HepG2 (cell line): ENCODE results near the gene BCL2L1. TPM values are rescaled to one million over a fixed set of nuclear protein-coding genes. Genes with fewer than 3 reads are reported as not detected.

Experiments
- ATAC-seq: fragments of 200-7000 bp; cut with Tn5 transposase; 3 replicates; pipeline ENCODE4 v1.9.1; 2020; ENCODE audit warnings: mild to moderate bottlenecking, moderate library complexity
- BruUV-seq: library from RNA; stranded (reverse); fragments of 400-500 nt; replicated peaks from 2 replicates; lab custom pipeline; 2021; lab: Mats Ljungman, UMichigan
- CTCF ChIA-PET: fragments of 300-600 bp; formaldehyde crosslinking; extraction: SDS; loops from one replicate; lab custom pipeline; 2021; ENCODE audit warnings: low total read pairs, inconsistent platforms, low intra/inter-chr PET ratio; lab: Yijun Ruan, JAX
- POLR2A ChIA-PET: fragments of 350-600 bp; sonication (Branson Sonifier 250); formaldehyde crosslinking; loops from one replicate; lab custom pipeline; 2020; ENCODE audit warnings: antibody characterized with exemption, inconsistent platforms; lab: Yijun Ruan, JAX
- DNase-seq: peaks from one replicate; pipeline ENCODE4 v3.0.0-alpha.2; 2015; ENCODE audit warnings: low spot score
- FAIRE-seq: peaks from 3 replicates; lab custom pipeline; 2011; peaks lifted over from hg19 to GRCh38; lab: Jason Lieb, UNC
- H2AFZ ChIP-seq: one replicate; pipeline ENCODE4 v1.6.1; 2011; ENCODE audit warnings: low read length, inconsistent platforms
- H3K27ac ChIP-seq: fragments of 300-600 bp; 3 replicates; pipeline ENCODE4 v1.8.0; 2011; ENCODE audit warnings: mixed run types, mild to moderate bottlenecking, mixed read lengths, low read length, inconsistent platforms; ENCODE audit not compliant: insufficient read depth; ENCODE audit errors: extremely low read length
- H3K27me3 ChIP-seq, 2 experiments: fragments of 200-600 bp in 1 of 2; 2 replicates in 1 of 2; 3 replicates in 1 of 2; pipeline versions ENCODE4 v1.6.0 to v1.8.0; 2011; ENCODE audit warnings: low read length in 2 of 2, mild to moderate bottlenecking in 2 of 2, moderate library complexity in 2 of 2, inconsistent platforms in 1 of 2; ENCODE audit not compliant: insufficient read depth in 2 of 2, control insufficient read depth in 1 of 2
- H3K36me3 ChIP-seq, 2 experiments: fragments of 200-600 bp in 1 of 2; replicated peaks in 1 of 2; 2 replicates in 1 of 2; 3 replicates in 1 of 2; pipeline versions ENCODE4 v1.5.1 to v1.8.0; 2011; ENCODE audit warnings: low read length in 2 of 2, inconsistent platforms in 1 of 2; ENCODE audit not compliant: insufficient read depth in 2 of 2, control insufficient read depth in 1 of 2
- H3K4me1 ChIP-seq: 2 replicates; pipeline ENCODE4 v1.5.1; 2012; ENCODE audit warnings: low read length, inconsistent platforms; ENCODE audit not compliant: insufficient read depth
- H3K4me2 ChIP-seq: 2 replicates; pipeline ENCODE4 v1.6.0; 2011; ENCODE audit warnings: low read depth, low read length, inconsistent platforms
- H3K4me3 ChIP-seq, 3 experiments: fragments of 200-600 bp in 1 of 3; sonication (generic), shearing (Covaris generic) in 1 of 3; replicated peaks in 1 of 3; 2 replicates each; pipeline ENCODE4 v1.5.1; 2011 to 2016; ENCODE audit warnings: low read length in 3 of 3, inconsistent platforms in 2 of 3, low read depth in 2 of 3, mild to moderate bottlenecking in 2 of 3, control low read depth in 1 of 3, mixed read lengths in 1 of 3; ENCODE audit not compliant: insufficient read depth in 1 of 3
- H3K79me2 ChIP-seq: one replicate; pipeline ENCODE4 v1.6.1; 2011; ENCODE audit warnings: low read length, inconsistent platforms; ENCODE audit not compliant: insufficient read depth
- H3K9ac ChIP-seq: 2 replicates; pipeline ENCODE4 v1.6.0; 2011; ENCODE audit warnings: mild to moderate bottlenecking, low read depth, low read length, inconsistent platforms; ENCODE audit not compliant: insufficient read depth
- H3K9me3 ChIP-seq: 2 replicates; pipeline ENCODE4 v1.5.1; 2012; ENCODE audit warnings: mild to moderate bottlenecking, low read length
- H4K20me1 ChIP-seq: 2 replicates; pipeline ENCODE4 v1.6.0; 2011; ENCODE audit warnings: inconsistent platforms, mild to moderate bottlenecking, low read length, moderate library complexity; ENCODE audit not compliant: insufficient read depth
- AGO2 ChIP-seq: fragments of 200-400 bp; formaldehyde crosslinking; optimal IDR thresholded peaks from 2 replicates; pipeline ENCODE3; 2017; ENCODE audit warnings: mild to moderate bottlenecking, low read depth, low read length, moderate library complexity
- BORCS8-MEF2B ChIP-seq: sonication (generic); formaldehyde crosslinking; IDR thresholded peaks from 2 replicates; pipeline ENCODE4 v1.8.0; 2022; ENCODE audit warnings: mild to moderate bottlenecking, missing genetic modification reagents
- CBX1 ChIP-seq: IDR thresholded peaks from one replicate; pipeline ENCODE4 v1.6.1; 2016; ENCODE audit warnings: antibody characterized with exemption, low read depth
- POLR2AphosphoS2 ChIP-seq: IDR thresholded peaks from 2 replicates; pipeline ENCODE4 v1.6.1; 2011; ENCODE audit warnings: low read depth, low read length, improper control_type of control experiment
- POLR2G ChIP-seq: fragments of 200-400 bp; formaldehyde crosslinking; IDR thresholded peaks from 2 replicates; pipeline ENCODE4 v1.6.1; 2018; ENCODE audit warnings: mild to moderate bottlenecking, low read depth, low read length, moderate library complexity
- RBM22 ChIP-seq: fragments of 200-400 bp; formaldehyde crosslinking; optimal IDR thresholded peaks from 2 replicates; pipeline ENCODE3; 2017; ENCODE audit warnings: mild to moderate bottlenecking, low read length, moderate library complexity
- TEAD3 ChIP-seq: optimal IDR thresholded peaks from 2 replicates; pipeline ENCODE3; 2016; ENCODE audit warnings: borderline replicate concordance
- ZBTB42 ChIP-seq: sonication (generic); formaldehyde crosslinking; IDR thresholded peaks from 2 replicates; pipeline ENCODE4 v1.5.0; 2020; ENCODE audit warnings: mild to moderate bottlenecking, missing genetic modification reagents
- ZNF644 ChIP-seq: IDR thresholded peaks from 2 replicates; pipeline ENCODE4 v1.6.1; 2016; ENCODE audit warnings: low read depth
- WGBS: methylation state at CpG from one replicate; pipeline ENCODE4 v1.1.6; 2017; ENCODE audit warnings: low lambda C conversion rate; 5-methylcytosine and 5-hydroxymethylcytosine counted together
- in situ Hi-C: cut with HindIII; loops from 2 replicates; pipeline ENCODE4 v1.10.0; 2017; ENCODE audit warnings: low pct_unique_long_range_greater_than_20kb; ENCODE audit not compliant: extremely low pct_ligation_motif_present
- intact Hi-C: fragments of 100-400 bp; cut with micrococcal nuclease; formaldehyde crosslinking; loops from one replicate; pipeline ENCODE4 v1.10.0; 2022; ENCODE audit not compliant: unreplicated experiment
- polyA plus RNA-seq, 8 experiments: library from polyadenylated mRNA; depleted of rRNA in 3 of 8; stranded (reverse) in 7 of 8; unstranded in 1 of 8; fragments of >200 nt; fragmentation: Illumina TruSeq in 4 of 8; extraction: Trizol in 4 of 8; gene quantifications; 2 replicates each; pipeline versions ENCODE4 v1.2.1 to v1.2.3, GENCODE V29; 2011 to 2016; ENCODE audit warnings: low read depth in 4 of 8, missing spikeins in 1 of 8, mixed read lengths in 1 of 8; ENCODE audit not compliant: insufficient read depth in 1 of 8
- total RNA-seq, 5 experiments: library from RNA; depleted of rRNA; stranded (reverse); fragments of >200 nt; fragmentation: Illumina TruSeq; extraction: Trizol; gene quantifications; 2 replicates each; pipeline ENCODE4 v1.2.3, GENCODE V29; 2016; ENCODE audit warnings: low read depth in 1 of 5

The BCL2L1 gene
- total and polyA plus RNA-seq, 2 of the 13 experiments (the other 11 are each of a cell fraction or from before 2014, with no cell fraction given) = 164 to 258 TPM

DNA sequence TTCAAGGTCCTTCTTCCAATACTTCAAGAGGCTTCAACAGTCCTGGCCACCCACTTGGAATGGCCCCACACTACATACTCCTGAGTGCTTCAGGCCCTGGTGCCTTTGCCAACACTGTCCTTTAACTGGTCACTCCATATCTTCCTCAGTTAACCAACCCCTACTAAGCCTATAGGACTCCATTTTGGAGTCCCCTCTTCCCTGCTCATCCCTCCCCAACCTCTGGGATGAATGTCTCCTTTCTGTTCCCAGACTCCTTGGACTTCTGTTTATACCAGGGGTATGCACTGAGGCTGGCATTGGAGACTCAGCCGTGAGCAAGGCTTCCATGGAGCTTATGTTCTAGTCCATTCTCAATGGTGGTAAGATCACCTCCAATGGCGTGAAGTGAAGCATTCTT is 51.3 kb downstream of the BCL2L1 start:
- Histone ChIP-seq H3K27me3 (no peaks in the 10 kb centered on the region), H3K9ac (no peak overlapping the region), H3K79me2 (peaks cover 81% of the 10 kb centered on the region), H3K9me3 (no peaks in the 10 kb centered on the region), H3K4me2 (no peak overlapping the region), H3K4me3 (no peak overlapping the region), H2AFZ (no peak overlapping the region), H3K27ac (peak overlapping the region; percentile 2), H3K36me3 (peaks cover 59 to 86% of the 10 kb centered on the region in 2 experiments), H4K20me1 (peaks cover 57% of the 10 kb centered on the region), H3K4me1 (peaks cover 83% of the 10 kb centered on the region)
- FAIRE-seq = no peak
- TF ChIP-seq BORCS8-MEF2B = 0 out of 2 replicates have a peak, but pooled peaks have one; percentile 21
- TF ChIP-seq ZBTB42 (CRISPR knock-in tag) = no peak
- peak; percentile 69 for TF ChIP-seq RBM22
- TF ChIP-seq POLR2AphosphoS2 = 0 out of 2 replicates have a peak, but pooled peaks have one; percentile 57
- TF ChIP-seq ZNF644 = no peak
- peak; percentile 42 for TF ChIP-seq POLR2G
- TF ChIP-seq CBX1 = no peak
- peak; percentile 30 for TF ChIP-seq TEAD3 (CRISPR knock-in tag)
- TF ChIP-seq AGO2 = peak; percentile 19
- BruUV-seq = no TSS peak
- intact Hi-C loops (no loop called here), in situ Hi-C loops (no loop called here)
- ChIA-PET POLR2A (interaction anchor here (1.1 to 20.7 kb wide), 3 partner anchors 25 to 60 kb away, joined by 3 to 643 read pairs (median 4); partner anchors contain the start of gene BCL2L1), CTCF (interaction anchor here (1.2 kb wide), 1 partner anchor 52 kb away, joined by 3 read pairs; no protein-coding TSS in a partner anchor)
- no peak for ATAC-seq
- DNase-seq = no peak
- WGBS = 97% methylated on average over 2 of the region's 2 CpGs
